SH-SY5Y (cell line): ENCODE data around the gene PRKCSH.

Experiments
- GATA2 ChIP-seq: IDR thresholded peaks from 2 replicates; pipeline ENCODE4 v1.6.1; 2011; ENCODE audit warnings: mild to moderate bottlenecking, low read depth, low read length
- GATA3 ChIP-seq: IDR thresholded peaks from 2 replicates; pipeline ENCODE4 v1.6.1; 2011; ENCODE audit warnings: low read depth, mild to moderate bottlenecking, low read length, moderate library complexity

- TF ChIP-seq GATA2 (no peak), GATA3 (no peak)
These were observed 47.1 kb downstream of the PRKCSH start for GRCh38 chr19:11482384-11483050.
